ENCODE data around the gene PUM1. TPM values are rescaled to one million over a fixed set of nuclear protein-coding genes. Genes with fewer than 3 reads are reported as not detected.

Gene PUM1
- total RNA-seq, 1 donor from 2014 or later: 42.4 TPM

GRCh38 chr1:31036749-31037500 lies 28.6 kb downstream of the PUM1 start:
- TF ChIP-seq CTCF (conservative IDR thresholded peaks at IDR 0.05; ENCODE audit: low read depth, low read length): no peak
- no peak overlapping the region for H3K4me3 ChIP-seq (ENCODE audit: low read depth, low read length)
- DNase-seq (ENCODE audit: low read depth): no peak

- DNase-seq (ENCODE audit: low read depth): no peak
- no peak for TF ChIP-seq CTCF (conservative IDR thresholded peaks at IDR 0.05; ENCODE audit: low read depth, low read length)
- no peak overlapping the region for H3K4me3 ChIP-seq (ENCODE audit: low read depth, low read length)
Measured at GRCh38 chr1:31033598-31033997, 31.9 kb downstream of the PUM1 start.

GRCh38 chr1:31032266-31032665 lies 33.3 kb downstream of the PUM1 start:
- no peak for TF ChIP-seq CTCF (conservative IDR thresholded peaks at IDR 0.05; ENCODE audit: low read depth, low read length)
- no peak for DNase-seq (ENCODE audit: low read depth)
- H3K4me3 ChIP-seq (ENCODE audit: low read depth, low read length): no peak overlapping the region

GRCh38 chr1:31031330-31032143 lies 34.0 kb downstream of the PUM1 start:
- DNase-seq (ENCODE audit: low read depth): no peak
- no peak for TF ChIP-seq CTCF (conservative IDR thresholded peaks at IDR 0.05; ENCODE audit: low read depth, low read length)
- H3K4me3 ChIP-seq (ENCODE audit: low read depth, low read length): no peak overlapping the region

GRCh38 chr1:31029026-31029425 lies 36.5 kb downstream of the PUM1 start:
- TF ChIP-seq CTCF (conservative IDR thresholded peaks at IDR 0.05; ENCODE audit: low read depth, low read length): no peak
- no peak overlapping the region for H3K4me3 ChIP-seq (ENCODE audit: low read depth, low read length)
- DNase-seq (ENCODE audit: low read depth): no peak

- no peak overlapping the region for H3K4me3 ChIP-seq (ENCODE audit: low read depth, low read length)
- TF ChIP-seq CTCF (conservative IDR thresholded peaks at IDR 0.05; ENCODE audit: low read depth, low read length): no peak
- DNase-seq (ENCODE audit: low read depth): no peak
Measured at GRCh38 chr1:31027693-31028526, 37.6 kb downstream of the PUM1 start.
